NOMO-1 treated with DMSO at 0.1 percent for 48 hours (cell line): ENCODE measurements around the gene OXCT1.
"Not testable (repeated sequence)": the region's sequence is repeated elsewhere in the genome, so short reads cannot be mapped to it uniquely, and the experiment has no call there.

ENCODE experiments used
- DNase-seq: peaks from one replicate; lab custom pipeline; 2025; ENCODE audit not compliant: unreplicated experiment; lab: John Stamatoyannopoulos, UW

The OXCT1 gene

DNA sequence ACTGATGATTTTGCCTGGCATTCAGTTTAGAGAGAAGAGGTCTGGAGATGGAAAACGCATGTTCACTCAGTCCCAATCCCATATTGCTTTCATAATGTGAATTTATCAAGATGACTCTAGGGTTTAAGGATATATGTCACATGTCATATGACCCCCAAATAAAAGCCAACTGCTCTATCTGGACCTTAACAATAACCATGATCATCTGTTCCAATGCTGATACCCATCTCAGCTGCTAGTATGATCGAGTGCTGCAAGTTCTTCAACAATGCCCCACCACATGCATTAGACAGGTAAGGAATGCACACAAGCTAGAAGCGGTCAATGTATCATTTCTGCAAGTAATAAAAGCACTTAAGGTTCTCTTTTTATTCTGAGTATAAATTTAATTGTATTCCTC lies 91.8 kb downstream of the OXCT1 start:
- DNase-seq = no peak

DNA sequence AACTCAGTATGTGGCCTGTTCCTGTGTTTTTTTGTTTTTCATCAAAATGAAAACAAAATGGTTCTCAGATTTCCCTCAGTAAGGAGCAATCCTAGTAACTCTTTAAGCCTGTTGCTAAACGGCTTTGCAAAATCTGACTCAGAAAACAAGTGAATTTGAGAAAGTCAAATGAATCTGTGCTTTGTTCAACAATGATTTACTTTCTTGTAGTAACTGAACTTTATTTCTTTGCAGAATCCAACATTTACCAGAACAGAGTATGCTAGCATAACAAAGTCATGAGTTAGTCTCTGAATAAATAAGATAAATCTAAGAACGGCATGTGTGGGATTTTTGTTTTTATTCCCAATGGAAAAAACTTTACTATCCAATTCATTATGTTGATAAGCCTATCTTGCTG lies 93.8 kb downstream of the OXCT1 start:
- no peak for DNase-seq

DNA sequence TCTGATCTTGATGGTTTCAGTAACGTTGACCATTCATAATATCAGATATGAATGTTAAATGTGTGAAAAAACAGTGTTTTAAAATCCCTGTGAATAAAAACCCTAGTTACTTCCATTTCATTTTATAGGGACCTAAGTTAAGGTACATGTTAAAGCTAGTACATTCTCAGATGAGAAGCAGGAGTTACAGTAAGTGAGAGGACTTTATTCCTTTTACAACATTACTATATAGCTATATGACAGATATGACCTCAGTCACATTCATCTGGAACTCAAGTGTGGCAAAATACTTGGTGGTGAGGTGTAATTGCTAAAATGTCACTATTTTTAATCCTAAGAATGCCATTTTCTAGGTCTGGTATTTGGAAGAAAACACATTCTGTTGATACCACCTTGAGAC lies 96.4 kb downstream of the OXCT1 start:
- DNase-seq = no peak

DNA sequence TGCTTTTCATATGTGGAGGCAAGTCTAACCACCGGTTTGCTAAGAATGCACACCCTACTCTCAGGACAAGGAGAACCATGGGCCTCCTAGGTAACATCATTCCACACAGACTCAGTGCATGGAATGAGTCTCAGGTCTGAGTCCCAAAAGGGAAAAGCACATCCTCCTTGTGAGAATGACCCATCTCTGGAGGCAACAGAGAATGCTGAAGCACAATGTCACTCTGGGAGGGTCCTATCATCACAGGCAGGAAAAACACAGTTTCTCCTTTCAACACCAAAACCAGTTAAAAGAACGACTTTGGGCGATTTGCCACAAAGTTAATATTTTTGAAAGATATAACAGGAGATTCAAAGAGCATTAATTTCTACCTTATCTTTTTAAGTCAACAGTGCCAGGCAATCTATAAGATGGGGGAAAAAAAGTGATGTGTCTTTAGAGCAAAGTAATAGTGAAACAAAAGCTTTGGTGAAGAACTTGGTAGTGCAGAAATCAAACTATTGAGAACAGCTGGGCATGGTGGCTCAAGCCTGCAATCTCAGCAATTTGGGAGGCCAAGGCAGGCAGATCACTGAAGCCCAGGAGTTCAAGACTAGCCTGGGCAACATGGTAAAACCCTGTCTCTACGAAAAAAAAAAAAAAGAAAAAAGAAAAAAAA lies 97.3 kb downstream of the OXCT1 start:
- no peak for DNase-seq

DNA sequence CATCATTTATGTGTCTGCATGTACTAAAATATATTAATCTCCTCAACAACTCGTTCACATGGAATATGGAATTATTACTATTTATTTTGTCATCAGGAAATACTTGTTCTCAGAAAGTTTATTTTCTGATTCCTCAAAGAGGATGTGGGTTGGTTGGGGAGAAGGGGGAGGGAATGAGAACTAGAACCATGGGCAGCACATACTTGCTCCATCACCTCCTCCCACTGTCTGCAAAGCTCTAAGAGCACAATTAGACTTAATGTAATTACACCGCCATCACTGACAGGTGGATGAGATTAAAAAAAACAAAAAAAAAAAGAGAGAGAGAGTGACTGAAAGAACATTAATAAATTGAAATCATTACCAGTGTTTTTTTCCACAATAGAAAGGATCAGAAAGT lies 98.2 kb downstream of the OXCT1 start:
- no peak for DNase-seq

DNA sequence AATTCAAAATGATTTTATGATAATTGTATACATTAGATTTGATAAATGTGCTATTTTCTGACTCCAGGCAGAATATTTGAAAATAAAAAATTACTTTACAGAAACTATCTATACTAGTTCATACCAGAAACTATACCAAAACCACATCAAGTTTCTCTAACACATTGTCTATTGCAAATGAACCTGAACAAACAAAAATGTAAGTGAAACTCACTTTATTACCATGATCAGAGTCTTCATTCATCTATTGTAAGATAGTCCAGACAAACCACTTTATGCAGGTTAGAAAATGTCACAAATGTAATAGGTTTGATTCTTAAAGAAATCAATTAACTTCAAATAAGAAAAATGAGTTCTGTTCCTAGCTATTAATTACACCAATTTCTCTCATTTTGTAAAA lies 99.4 kb downstream of the OXCT1 start:
- no peak for DNase-seq

DNA sequence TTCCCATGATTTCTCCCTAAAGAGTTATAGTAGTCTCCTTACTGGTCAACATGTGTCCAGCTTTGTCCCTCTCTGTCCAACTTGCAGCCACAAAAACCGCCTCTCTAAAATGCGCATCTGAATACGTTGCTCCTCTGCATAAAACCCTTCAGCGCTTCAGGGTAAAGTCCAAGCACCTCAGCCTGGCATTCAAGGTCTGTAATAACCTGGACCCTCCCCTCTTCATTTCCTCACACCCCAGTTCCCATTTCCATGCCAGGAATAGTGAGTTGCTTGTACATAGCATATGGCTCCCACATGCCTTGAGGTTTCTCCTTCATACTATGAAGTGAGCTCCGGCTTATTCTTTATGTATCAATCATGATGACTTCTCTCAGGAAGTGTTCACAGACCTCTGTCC lies 101.5 kb downstream of the OXCT1 start:
- DNase-seq = no peak

DNA sequence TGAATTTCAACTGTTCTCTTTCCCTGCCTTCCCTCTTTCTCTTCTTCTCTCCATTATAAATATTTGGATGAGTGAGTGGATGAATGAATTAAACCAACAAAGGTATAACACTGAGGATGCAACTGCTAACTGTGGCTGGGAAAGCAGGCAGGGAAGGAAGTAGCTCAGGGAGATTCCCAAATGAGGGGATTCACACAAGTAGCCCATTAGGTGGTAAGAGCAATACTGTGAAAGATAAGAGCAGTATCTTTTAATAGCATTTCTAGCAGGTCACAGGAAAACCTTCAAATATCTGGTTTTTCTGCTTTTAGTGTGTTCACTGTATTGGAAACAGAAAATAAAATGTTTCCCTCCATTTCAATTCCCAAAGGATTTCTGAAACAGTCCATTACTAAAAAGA lies 105.6 kb downstream of the OXCT1 start:
- DNase-seq = no peak

DNA sequence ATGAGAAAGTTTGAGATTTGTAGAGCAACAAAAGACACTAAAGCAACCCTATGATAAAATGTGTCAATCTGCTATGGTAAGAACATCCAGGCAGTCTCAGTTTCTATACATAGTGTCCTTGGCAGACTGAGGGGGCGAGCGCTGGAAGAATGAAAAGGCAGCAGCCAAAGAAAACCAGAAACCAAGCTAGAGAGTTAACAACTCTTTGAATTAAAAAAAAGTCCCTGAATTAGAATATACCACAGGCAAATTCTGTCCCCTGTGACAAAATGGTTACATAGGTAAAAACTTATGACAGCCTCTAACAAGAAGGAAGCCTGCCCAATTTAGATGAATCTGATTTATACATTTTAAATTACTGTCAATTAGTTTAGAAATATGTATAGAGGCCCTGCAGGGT lies 106.7 kb downstream of the OXCT1 start:
- no peak for DNase-seq

DNA sequence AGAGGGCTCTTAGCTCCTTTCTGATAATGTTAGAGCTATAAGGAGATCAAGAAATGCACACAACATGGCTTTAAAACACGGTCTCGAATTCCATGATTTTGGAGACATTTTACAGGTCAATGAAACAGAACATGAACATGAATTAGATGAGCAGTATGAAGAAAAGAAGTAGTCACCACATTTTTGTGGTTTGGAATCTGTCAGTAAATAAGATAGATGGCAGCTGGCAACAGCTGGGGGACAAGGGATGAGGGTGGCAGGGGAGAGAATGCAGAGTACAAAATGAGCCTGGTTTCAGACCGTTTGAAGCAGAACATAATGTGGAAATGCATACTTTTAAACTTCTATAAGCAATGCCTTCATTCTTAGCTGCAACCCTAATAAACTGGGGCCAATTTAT lies 107.1 kb downstream of the OXCT1 start:
- no peak for DNase-seq

DNA sequence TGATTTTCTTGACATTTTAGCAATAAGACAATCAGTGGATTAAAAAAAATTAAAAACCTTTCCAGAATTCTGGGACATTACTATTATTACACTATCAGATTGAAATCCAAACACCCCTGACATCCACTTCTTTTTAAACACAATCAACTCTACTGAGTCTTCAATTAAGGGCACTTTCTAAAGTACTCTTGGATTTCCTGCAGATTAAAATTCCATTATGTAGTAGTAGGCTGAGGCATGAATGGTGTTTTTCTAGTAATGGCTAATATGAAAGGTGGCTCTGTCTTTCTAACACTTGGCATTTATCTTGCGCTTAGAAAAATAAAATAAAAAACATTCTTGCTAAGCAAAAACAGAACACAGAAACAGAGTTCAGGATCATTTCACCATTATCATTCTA lies 107.8 kb downstream of the OXCT1 start:
- no peak for DNase-seq

DNA sequence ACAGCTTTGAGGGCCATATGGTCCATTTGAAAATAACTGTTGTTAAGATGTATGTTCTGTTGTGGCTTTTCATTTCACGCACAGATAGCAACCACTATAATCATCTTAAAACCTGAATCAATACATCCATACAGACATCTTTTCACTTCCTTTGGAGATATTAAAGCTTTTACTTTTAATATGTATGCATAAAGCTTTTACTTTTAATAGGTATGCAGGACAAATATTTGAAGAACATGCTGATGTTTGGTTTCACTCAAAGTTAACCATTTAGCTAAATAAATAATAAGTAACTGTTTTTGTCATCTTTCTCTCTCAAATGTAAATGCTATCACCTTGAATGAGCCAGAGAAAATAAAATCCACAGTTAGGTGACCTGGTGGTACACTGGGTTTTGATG lies 108.6 kb downstream of the OXCT1 start:
- DNase-seq = no peak

DNA sequence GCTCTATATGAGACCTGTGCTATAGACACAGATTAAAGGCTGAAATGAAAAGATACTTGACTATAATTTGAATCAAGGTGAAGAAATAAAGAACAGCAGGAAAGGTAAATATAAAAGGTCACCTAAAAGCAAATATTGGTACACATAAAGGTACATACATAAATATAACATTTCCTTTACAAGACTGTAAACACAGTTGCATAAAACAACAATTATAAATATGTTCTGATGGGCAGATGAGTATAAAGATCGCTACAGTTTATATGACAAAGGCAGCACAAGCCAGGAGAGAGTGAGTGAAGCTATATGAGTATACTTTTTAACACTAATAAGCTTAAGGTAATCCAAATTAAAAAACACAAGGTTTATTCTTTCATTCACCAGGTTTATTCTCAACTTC lies 114.5 kb downstream of the OXCT1 start:
- DNase-seq = no peak

DNA sequence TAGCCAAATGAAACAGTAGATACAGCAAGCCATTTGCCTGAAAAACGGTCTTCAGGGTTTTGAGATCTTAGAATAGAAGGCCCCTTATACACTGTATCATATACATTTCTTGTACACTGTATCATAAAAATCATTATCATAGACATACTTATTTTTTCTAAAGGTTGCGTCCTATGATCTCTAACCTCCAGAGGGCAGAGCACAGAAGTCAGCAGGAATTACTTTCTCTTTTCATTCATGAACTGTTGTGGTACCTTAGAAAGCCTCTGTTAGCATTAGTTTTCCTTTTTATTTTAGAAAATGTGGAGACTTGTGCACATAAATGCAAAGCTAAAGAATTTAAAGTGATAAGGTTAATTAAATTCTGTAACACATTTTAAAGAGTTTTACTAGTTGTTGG lies 115.4 kb downstream of the OXCT1 start:
- peak; percentile 13 for DNase-seq

DNA sequence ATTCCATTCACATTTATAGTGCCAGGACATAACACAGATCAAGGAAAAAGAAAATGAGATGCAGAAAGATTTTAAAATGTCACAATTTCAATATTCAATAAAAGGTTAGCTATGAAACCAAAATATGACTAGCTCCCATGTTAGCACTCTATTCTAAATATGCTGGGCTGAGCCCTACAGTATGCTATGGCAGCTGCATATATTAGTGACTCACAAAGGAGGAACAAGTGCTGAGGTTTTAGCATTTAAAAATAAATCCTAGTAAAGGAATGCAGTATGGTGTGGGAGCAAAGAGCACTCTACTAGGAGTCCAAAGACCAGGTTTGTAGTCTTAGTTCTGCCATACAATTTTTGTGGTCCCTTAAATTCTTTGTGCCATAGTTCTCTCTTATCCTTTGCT lies 118.4 kb downstream of the OXCT1 start:
- no peak for DNase-seq

DNA sequence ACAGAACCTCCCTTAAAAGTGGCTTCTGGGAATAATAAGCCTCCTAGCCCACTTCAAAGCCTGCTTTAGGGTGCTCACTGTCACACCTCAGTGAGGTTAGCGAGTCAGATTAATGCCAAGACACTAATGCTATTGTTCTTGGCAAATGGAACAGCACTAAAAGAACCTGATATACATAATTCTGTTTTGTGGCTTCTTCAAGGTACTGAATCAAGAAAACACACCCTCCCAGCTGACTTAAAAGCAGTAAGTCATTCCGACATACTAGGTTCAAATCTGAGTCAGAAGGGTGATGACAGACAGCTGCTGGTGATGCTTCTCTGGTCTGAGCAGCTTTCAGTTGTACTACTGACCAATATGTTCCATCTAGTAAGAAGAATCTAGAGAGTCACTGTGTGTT lies 121.6 kb downstream of the OXCT1 start:
- DNase-seq = no peak

DNA sequence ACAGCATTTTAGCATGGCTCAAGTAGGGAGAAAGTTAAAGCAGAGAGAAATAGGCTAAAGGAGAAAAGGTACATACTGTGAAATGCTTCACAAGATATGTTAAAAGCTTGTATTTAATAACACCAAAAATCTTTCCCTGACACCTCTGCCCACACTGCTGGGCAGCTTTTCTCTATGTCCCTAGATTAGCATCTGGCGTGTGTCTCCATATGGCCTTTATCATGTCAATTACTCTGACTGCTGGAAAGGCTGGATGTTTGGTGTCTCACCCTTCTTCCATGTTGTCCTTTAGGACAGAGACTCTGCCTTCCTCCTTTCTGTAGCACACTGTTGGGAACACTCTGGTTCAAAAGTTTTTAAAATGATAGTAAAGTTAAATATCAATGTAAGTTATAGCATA lies 122.5 kb downstream of the OXCT1 start:
- DNase-seq = no peak

DNA sequence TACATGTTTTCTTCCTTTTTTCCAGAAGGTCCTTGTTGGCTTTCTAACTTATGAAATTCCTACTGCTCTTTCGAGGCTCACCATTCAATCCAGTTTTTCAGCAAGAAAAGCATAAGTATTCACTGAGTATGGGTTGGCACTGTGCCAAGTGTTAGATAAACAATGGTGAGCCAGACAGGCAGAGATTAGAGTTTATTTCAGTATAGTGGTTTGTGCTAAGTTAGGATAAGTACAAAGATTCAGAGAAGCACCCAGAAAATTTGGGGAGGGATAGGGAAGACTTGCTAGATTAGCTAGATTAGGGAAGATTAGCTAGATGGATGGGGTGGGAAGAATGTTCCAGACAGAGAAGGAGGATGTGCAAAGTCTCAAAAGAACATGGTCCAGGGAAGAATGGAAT lies 122.9 kb downstream of the OXCT1 start:
- DNase-seq = no peak

DNA sequence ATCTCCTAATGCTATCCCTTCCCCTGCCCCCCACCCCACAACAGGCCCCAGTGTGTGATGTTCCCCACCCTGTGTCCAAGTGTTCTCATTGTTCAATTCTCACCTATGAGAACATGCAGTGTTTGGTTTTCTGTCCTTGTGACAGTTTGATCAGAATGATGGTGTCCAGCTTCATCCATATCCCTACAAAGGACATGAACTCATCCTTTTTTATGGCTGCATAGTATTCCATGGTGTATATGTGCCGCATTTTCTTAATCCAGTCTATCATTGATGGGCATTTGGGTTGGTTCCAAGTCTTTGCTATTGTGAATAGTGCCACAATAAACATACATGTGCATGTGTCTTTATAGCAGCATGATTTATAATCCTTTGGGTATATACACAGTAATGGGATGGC lies 127.6 kb downstream of the OXCT1 start:
- DNase-seq = not testable (repeated sequence)

DNA sequence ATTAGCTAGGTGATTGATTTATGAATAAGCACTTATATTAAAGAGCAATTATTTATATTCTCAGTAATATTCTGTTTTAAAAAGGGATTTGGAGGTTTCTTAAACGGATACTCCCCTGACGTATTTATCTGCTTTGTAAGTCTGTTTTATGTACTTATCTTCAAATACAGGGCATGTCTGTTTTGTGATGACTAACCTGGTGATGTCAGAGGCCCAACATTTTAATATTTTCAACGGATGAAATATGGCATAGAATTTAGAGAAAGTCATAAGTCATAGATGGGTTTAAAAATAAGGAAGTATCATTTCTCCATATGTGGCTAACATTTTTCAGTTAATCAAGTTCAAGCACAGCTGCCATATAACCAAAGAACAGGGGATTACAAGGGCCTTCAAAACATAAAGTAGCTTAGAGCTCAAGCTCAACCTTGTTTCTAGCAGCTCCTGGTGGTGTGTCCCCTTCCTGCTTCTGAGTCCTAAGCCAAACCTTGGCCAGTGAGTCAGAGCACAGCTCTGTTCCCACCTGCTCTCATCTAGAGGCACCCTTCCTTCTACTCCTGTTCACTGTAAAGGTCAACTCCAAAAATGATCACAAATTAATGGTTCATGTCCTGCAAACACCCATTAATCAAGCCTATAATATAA lies 131.4 kb downstream of the OXCT1 start:
- DNase-seq = peak; percentile 30

DNA sequence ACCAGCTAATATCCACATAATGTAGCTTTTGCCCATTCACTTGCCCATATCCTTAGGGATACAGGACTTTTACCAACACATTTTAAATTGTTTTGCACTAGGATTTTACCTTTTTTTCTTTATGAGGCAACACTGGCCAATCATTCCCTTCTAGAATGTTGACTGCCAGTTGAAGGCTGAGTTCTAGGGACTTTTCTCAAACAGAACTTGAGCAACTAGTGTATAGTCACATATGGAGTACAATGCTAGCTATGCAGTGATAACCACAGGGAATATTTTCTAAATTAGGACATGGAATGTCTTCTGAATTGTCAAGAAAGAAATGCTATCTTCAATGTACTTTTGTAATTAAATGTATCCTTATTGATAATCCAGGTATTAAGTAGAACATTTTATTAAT lies 133.6 kb downstream of the OXCT1 start:
- no peak for DNase-seq

DNA sequence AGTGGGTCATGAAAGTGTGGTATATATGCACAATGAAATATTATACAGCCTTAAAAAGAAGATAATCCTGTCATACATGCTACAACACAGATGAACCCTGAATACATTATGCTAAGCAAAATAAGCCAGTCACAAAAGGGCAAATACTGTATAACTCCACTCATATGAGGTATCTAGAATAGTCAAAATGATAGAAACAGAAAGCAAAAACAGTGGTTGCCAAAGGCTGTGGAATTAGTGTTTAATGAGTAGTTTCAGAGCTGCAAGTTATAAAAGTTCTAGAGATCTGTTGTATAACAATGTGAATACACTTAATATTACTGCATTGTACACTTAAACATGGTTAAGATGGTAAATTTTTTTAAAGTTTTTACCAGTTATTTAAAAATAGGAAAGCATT lies 135.0 kb downstream of the OXCT1 start:
- DNase-seq = no peak

DNA sequence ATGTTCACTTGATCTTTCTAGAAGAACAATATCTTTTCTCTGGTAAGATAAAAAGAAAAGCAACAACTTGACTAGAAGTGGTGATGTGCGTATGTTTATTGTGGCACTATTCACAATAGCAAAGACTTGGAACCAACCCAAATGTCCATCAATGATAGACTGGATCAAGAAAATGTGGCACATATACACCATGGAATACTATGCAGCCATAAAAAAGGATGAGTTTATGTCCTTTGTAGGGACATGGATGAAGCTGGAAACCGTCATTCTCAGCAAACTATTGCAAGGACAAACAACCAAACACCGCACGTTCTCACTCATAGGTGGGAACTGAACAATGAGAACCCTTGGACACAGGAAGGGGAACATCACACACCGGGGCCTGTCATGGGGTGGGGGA lies 140.8 kb downstream of the OXCT1 start:
- not testable (repeated sequence) for DNase-seq
